ENCODE data around the gene EXOC3L2. TPM values are rescaled to one million over a fixed set of nuclear protein-coding genes. Genes with fewer than 3 reads are reported as not detected.
"Not testable (repeated sequence)": the region's sequence is repeated elsewhere in the genome, so short reads cannot be mapped to it uniquely, and the experiment has no call there.

The EXOC3L2 gene
- 0.97 TPM for total RNA-seq
- long read RNA-seq, partial matches to known transcripts: 0 of 2 reads
- long read RNA-seq, other reads (novel, unspliced or antisense): 0 of 2 reads

GRCh38 chr19:45245334-45245787 lies at the start of gene EXOC3L2:
Gene EXOC3L2 (minus strand): TSS chr19:45245407. CDS start chr19:45239045, 6,362 bp downstream.
- DNase-seq (ENCODE audit: missing footprints) (no peak), ATAC-seq (peak; percentile 32)
- intact Hi-C loops (cut with DNase I): loop anchor here (5.0 kb wide), 2 partner anchors 33 to 148 kb away; no protein-coding TSS in a partner anchor

- intact Hi-C loops (cut with DNase I): no loop called here
- peak; percentile 45 for DNase-seq (ENCODE audit: missing footprints)
- peak; percentile 79 for ATAC-seq
Observed at GRCh38 chr19:45294291-45295029, 49.3 kb upstream of the EXOC3L2 start.

- intact Hi-C loops (cut with DNase I): no loop called here
- ATAC-seq (no peak), DNase-seq (ENCODE audit: missing footprints) (no peak)
Observed at GRCh38 chr19:45293682-45294081, 48.5 kb upstream of the EXOC3L2 start.

- intact Hi-C loops (cut with DNase I): no loop called here
- DNase-seq (ENCODE audit: missing footprints) (no peak), ATAC-seq (no peak)
Observed at GRCh38 chr19:45291834-45292233, 46.6 kb upstream of the EXOC3L2 start.

DNA sequence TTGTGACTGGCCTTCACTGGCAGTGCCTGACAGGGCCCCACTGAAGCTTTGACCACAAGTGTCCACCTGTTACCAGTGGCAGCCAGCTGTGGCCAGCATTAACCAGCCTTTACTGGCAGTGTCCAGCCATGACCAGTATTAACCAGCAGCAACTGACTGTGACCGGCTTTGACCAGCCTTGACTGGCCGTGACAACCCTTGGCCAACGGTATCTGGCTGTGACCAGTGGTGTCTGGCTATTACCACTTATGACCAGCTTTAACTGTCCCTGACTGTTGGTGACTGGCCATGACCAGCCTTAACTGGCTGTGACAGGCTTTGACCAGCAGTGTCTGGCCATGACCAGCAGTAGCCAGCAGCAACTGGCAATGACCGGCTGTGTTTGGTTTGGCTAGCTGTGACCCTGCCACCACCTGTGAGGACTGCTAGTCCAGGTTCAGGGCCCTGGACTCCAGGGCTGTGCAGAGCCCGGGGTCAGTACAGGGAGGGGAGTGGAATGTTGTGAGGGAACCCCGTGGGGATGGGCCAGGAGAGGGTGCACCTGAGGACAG lies 45.2 kb upstream of the EXOC3L2 start:
- intact Hi-C loops (cut with DNase I): no loop called here
- DNase-seq (ENCODE audit: missing footprints) (no peak), ATAC-seq (no peak)

- DNase-seq (ENCODE audit: missing footprints): no peak
- ATAC-seq: no peak
- intact Hi-C loops (cut with DNase I): no loop called here
Observed at GRCh38 chr19:45283443-45284033, 38.3 kb upstream of the EXOC3L2 start.

GRCh38 chr19:45280471-45280961 lies 35.3 kb upstream of the EXOC3L2 start:
- intact Hi-C loops (cut with DNase I): no loop called here
- no peak for ATAC-seq
- DNase-seq (ENCODE audit: missing footprints): no peak

DNA sequence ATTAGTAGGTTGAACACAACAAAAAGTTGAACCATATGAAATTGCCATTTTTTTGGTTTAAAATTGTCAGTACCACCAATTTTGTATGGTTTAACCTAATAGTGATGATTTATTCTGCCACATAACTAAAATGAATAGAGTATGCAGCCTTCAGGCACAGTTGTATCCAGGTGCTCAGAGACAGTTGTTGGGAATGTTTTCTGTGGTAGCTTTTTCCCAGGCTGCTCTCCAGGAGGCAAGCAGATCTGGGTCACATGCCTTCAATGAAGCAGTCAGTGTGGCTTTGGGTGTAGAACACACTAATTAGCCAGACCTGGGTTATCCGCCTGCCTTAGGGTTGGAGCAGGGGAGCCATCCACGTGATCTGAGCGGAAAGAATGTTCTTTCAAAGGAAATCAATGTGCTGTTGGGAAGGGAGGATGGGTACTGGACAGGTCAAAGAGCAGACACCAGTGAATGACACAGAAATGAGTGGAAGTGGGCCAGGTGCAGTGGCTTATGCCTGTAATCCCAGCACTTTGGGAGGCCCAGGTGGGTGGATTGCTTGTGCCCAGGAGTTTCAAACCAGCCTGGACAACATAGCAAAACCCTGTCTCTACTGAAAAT lies 34.5 kb upstream of the EXOC3L2 start:
- intact Hi-C loops (cut with DNase I): no loop called here
- ATAC-seq: no peak

DNA sequence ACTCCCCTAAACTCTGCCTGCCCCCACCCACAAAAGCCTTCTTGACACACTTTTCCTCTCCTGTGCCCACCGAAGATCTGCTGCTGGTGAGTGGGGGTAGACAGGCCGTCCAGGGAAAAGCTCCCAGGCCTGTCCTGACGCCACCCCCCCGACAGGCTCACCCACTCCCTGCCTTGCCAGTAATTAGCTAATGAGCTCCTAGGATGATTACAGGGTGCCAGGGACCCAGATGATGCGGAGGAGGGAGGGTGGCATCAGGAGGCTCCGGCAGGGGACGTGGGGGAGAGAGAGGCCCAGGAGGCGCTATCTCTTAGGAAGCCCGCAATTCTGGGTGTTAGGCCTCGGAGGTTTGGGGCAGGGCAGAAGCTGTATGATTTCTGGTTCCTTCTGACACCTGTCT lies 32.9 kb upstream of the EXOC3L2 start:
- ATAC-seq: no peak
- DNase-seq (ENCODE audit: missing footprints): no peak
- intact Hi-C loops (cut with DNase I): no loop called here

More for the DNA sequence above, 34.5 kb upstream of the EXOC3L2 start:
- DNase-seq (ENCODE audit: missing footprints): no peak

DNA sequence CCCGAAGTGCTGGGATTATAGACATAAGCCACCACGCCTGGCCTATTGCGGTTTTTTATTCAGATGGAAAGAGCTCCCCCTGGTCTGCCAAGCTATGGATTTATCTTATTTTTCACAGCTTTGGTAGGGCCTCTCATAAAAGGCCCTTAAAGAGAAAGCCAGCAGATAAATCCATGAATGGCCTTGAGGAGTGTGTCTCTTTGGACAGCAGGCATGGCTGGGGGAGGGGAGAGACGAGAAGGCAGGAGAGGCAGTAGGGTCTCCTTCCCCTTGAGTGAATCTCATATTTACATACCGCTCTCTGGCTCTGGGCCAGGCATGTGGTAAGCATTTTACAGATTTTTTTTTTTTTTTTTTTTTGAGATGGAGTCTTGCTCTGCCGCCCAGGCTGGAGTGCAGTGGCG lies 31.1 kb upstream of the EXOC3L2 start:
- intact Hi-C loops (cut with DNase I): no loop called here
- ATAC-seq: no peak
- no peak for DNase-seq (ENCODE audit: missing footprints)

GRCh38 chr19:45275370-45275971 lies 30.3 kb upstream of the EXOC3L2 start:
- intact Hi-C loops (cut with DNase I): no loop called here
- ATAC-seq (no peak), DNase-seq (ENCODE audit: missing footprints) (peak; percentile 61)

GRCh38 chr19:45273521-45273855 lies 28.3 kb upstream of the EXOC3L2 start:
- DNase-seq (ENCODE audit: missing footprints) (no peak), ATAC-seq (no peak)
- intact Hi-C loops (cut with DNase I): no loop called here

GRCh38 chr19:45271735-45272108 lies 26.5 kb upstream of the EXOC3L2 start:
- ATAC-seq: no peak
- no peak for DNase-seq (ENCODE audit: missing footprints)
- intact Hi-C loops (cut with DNase I): no loop called here

DNA sequence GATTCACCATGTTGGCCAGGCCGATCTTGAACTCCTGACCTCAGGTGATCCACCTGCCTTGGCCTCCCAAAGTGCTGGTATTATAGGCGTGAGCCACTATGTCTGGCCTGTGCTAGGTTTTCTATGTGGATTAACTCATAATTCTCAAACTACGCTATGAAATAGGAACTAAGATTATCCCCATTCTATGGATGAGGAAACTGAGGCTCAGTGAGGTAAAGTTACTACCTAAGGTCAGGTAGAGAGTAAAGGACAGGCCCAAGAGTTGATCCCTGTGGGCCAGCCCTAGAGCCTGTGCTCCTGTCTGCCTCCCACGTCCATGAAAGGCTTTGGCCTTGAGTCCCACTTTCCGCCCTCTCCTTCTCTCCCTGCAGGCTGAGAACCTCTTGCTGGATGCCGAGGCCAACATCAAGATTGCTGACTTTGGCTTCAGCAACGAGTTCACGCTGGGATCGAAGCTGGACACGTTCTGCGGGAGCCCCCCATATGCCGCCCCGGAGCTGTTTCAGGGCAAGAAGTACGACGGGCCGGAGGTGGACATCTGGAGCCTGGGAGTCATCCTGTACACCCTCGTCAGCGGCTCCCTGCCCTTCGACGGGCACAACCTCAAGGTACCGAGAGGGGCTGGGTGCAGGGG lies 26.0 kb upstream of the EXOC3L2 start:
- ATAC-seq (no peak), DNase-seq (ENCODE audit: missing footprints) (no peak)
- intact Hi-C loops (cut with DNase I): no loop called here

GRCh38 chr19:45269939-45270338 lies 24.7 kb upstream of the EXOC3L2 start:
- intact Hi-C loops (cut with DNase I); ATAC-seq; DNase-seq (ENCODE audit: missing footprints): not testable (repeated sequence)

GRCh38 chr19:45267296-45267695 lies 22.1 kb upstream of the EXOC3L2 start:
- intact Hi-C loops (cut with DNase I): no loop called here
- DNase-seq (ENCODE audit: missing footprints) (no peak), ATAC-seq (no peak)

DNA sequence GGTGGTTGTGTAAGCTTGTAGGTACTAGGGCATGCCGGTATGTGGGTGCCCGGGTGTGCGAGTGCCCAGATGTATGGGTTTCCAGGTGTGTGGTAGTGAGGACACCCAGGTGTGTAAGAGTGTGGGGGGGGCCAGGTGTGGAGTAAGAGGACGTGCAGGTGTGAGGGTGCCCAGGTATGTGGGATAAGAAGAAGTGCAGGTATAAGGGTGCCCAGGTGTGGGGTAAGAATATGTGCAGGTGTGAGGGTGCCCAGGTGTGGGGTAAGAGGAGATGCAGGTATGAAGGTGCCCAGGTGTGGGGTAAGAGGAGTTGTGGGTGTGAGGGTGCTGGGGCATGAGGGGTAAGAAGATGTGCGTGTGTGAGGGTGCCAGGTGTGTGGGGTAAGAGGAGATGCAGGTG lies 20.2 kb upstream of the EXOC3L2 start:
- ATAC-seq: no peak
- DNase-seq (ENCODE audit: missing footprints): no peak
- intact Hi-C loops (cut with DNase I): no loop called here

GRCh38 chr19:45264781-45265317 lies 19.6 kb upstream of the EXOC3L2 start:
- DNase-seq (ENCODE audit: missing footprints) (no peak), ATAC-seq (no peak)
- intact Hi-C loops (cut with DNase I): no loop called here
